PC-9 (cell line): ENCODE results near the gene DDIT4. TPM values are rescaled to one million over a fixed set of nuclear protein-coding genes. Genes with fewer than 3 reads are reported as not detected.

ENCODE experiments used
- BruUV-seq: library from RNA; stranded (reverse); fragments of 400-500 nt; replicated peaks from 2 replicates; lab custom pipeline; 2021; lab: Mats Ljungman, UMichigan
- CTCF ChIA-PET: fragments of 300-600 bp; sonication (Branson Sonifier 250); formaldehyde crosslinking; loops from one replicate; lab custom pipeline; 2022; ENCODE audit warnings: antibody characterized with exemption; lab: Charles Lee
- POLR2A ChIA-PET: fragments of 300-600 bp; sonication (Branson Sonifier 250); formaldehyde crosslinking; loops from one replicate; lab custom pipeline; 2022; ENCODE audit warnings: antibody characterized with exemption; ENCODE audit not compliant: unreplicated experiment; lab: Charles Lee
- DNase-seq, 2 experiments: peaks; one replicate each; pipeline versions ENCODE4 v3.0.0 to v3.0.0-alpha.2; 2015 to 2022; ENCODE audit warnings: mixed read lengths in 1 of 2
- H2AFZ ChIP-seq: fragments of 200-600 bp; sonication (generic); 2 replicates; pipeline ENCODE4 v1.8.1; 2017; ENCODE audit warnings: antibody characterized with exemption
- H3F3A ChIP-seq: fragments of 200-600 bp; sonication (generic); 2 replicates; pipeline ENCODE4 v1.8.1; 2017; ENCODE audit warnings: antibody characterized with exemption, mild to moderate bottlenecking, low read depth; ENCODE audit not compliant: insufficient read depth
- H3K27ac ChIP-seq: fragments of 200-600 bp; sonication (generic); 2 replicates; pipeline ENCODE4 v1.6.1; 2016; ENCODE audit warnings: mixed run types
- H3K27me3 ChIP-seq: fragments of 200-600 bp; sonication (generic); 2 replicates; pipeline ENCODE4 v1.6.1; 2016; ENCODE audit warnings: low read depth, mixed run types; ENCODE audit not compliant: insufficient read depth
- H3K36me3 ChIP-seq: fragments of 200-600 bp; sonication (generic); 2 replicates; pipeline ENCODE4 v1.6.1; 2016; ENCODE audit warnings: low read depth, mixed run types
- H3K4me1 ChIP-seq: fragments of 200-600 bp; sonication (generic); replicated peaks from 2 replicates; pipeline ENCODE4 v1.6.1; 2016; ENCODE audit warnings: mixed run types; ENCODE audit not compliant: insufficient read depth
- H3K4me2 ChIP-seq: fragments of 200-600 bp; sonication (generic); 2 replicates; pipeline ENCODE4 v1.6.1; 2017; ENCODE audit warnings: mixed run types
- H3K4me3 ChIP-seq: fragments of 200-600 bp; sonication (generic); 2 replicates; pipeline ENCODE4 v1.6.1; 2016; ENCODE audit warnings: mixed run types
- H3K79me2 ChIP-seq: fragments of 200-600 bp; sonication (generic); 2 replicates; pipeline ENCODE4 v1.6.1; 2017; ENCODE audit warnings: low read depth, mixed run types
- H3K9me2 ChIP-seq: fragments of 200-600 bp; sonication (generic); 2 replicates; pipeline ENCODE4 v1.8.1; 2017; ENCODE audit warnings: mild to moderate bottlenecking; ENCODE audit not compliant: insufficient read depth
- H3K9me3 ChIP-seq: fragments of 200-600 bp; sonication (generic); 2 replicates; pipeline ENCODE4 v1.8.1; 2016; ENCODE audit warnings: low read depth; ENCODE audit not compliant: insufficient read depth
- H4K20me1 ChIP-seq: fragments of 200-600 bp; sonication (generic); 2 replicates; pipeline ENCODE4 v1.8.1; 2017; ENCODE audit not compliant: insufficient read depth
- EZH2 ChIP-seq: fragments of 200-600 bp; sonication (generic); IDR thresholded peaks from 2 replicates; pipeline ENCODE4 v1.8.0; 2017; ENCODE audit warnings: antibody characterized with exemption, low read depth
- intact Hi-C: fragments of 100-400 bp; cut with micrococcal nuclease; formaldehyde crosslinking; loops from one replicate; pipeline ENCODE4 v1.10.0; 2022; ENCODE audit not compliant: unreplicated experiment
- total RNA-seq: library from RNA; stranded (reverse); gene quantifications from 2 replicates; pipeline ENCODE4 v1.2.3, GENCODE V29; 2021
- TF ChIP-seq, protein P1 (sequence below): fragments of 200-600 bp; sonication (generic); conservative IDR thresholded peaks from 2 replicates; pipeline ENCODE4 v1.6.1; 2017; ENCODE audit warnings: mixed run types, antibody characterized with exemption, mild to moderate bottlenecking, moderate library complexity

DDIT4 gene
- total RNA-seq, 1 experiment from 2014 or later, result 212 TPM

- ChIA-PET POLR2A (interaction anchor here (0.7 kb wide), 1 partner anchor 8 kb away, joined by 4 read pairs; no protein-coding TSS in a partner anchor), CTCF (no interaction called here)
- DNase-seq, result no peak
- intact Hi-C loops, result no loop called here
- TSS peak; percentile 28 for BruUV-seq
- Histone ChIP-seq H3K4me1 (peaks cover 66% of the 10 kb centered on the region), H3K4me2 (peak overlapping the region; percentile 94), H2AFZ (no peak overlapping the region), H3K27ac (peak overlapping the region; percentile 97), H4K20me1 (no peaks in the 10 kb centered on the region), H3K9me3 (no peaks in the 10 kb centered on the region), H3F3A (peaks cover 62% of the 10 kb centered on the region), H3K9me2 (no peaks in the 10 kb centered on the region), H3K27me3 (no peaks in the 10 kb centered on the region), H3K36me3 (no peaks in the 10 kb centered on the region), H3K79me2 (no peaks in the 10 kb centered on the region), H3K4me3 (no peak overlapping the region)
- TF ChIP-seq, protein P1, sequence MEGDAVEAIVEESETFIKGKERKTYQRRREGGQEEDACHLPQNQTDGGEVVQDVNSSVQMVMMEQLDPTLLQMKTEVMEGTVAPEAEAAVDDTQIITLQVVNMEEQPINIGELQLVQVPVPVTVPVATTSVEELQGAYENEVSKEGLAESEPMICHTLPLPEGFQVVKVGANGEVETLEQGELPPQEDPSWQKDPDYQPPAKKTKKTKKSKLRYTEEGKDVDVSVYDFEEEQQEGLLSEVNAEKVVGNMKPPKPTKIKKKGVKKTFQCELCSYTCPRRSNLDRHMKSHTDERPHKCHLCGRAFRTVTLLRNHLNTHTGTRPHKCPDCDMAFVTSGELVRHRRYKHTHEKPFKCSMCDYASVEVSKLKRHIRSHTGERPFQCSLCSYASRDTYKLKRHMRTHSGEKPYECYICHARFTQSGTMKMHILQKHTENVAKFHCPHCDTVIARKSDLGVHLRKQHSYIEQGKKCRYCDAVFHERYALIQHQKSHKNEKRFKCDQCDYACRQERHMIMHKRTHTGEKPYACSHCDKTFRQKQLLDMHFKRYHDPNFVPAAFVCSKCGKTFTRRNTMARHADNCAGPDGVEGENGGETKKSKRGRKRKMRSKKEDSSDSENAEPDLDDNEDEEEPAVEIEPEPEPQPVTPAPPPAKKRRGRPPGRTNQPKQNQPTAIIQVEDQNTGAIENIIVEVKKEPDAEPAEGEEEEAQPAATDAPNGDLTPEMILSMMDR, result no peak
- TF ChIP-seq EZH2, result no peak
Observed at GRCh38 chr10:72264536-72264935, 9.2 kb upstream of the DDIT4 start.

GRCh38 chr10:72265508-72265907 lies 8.2 kb upstream of the DDIT4 start:
- H3F3A ChIP-seq, result peaks cover 56% of the 10 kb centered on the region
- intact Hi-C loops, result no loop called here
- TF ChIP-seq, protein P1, result no peak
- no peak for TF ChIP-seq EZH2
- no peak overlapping the region for H2AFZ ChIP-seq
- no peaks in the 10 kb centered on the region for H4K20me1 ChIP-seq
- DNase-seq, result no peak
- ChIA-PET CTCF (interaction anchor here (0.6 kb wide), 1 partner anchor 22 kb away, joined by 3 read pairs; no protein-coding TSS in a partner anchor), POLR2A (no interaction called here)
- H3K9me2 ChIP-seq, result no peaks in the 10 kb centered on the region
- no peaks in the 10 kb centered on the region for H3K79me2 ChIP-seq
- no TSS peak for BruUV-seq
- no peaks in the 10 kb centered on the region for H3K27me3 ChIP-seq
- no peaks in the 10 kb centered on the region for H3K9me3 ChIP-seq
- no peak overlapping the region for H3K4me3 ChIP-seq
- H3K27ac ChIP-seq, result no peak overlapping the region; the same call in 1 of the 2 replicates
- H3K4me1 ChIP-seq, result peaks cover 62% of the 10 kb centered on the region
- H3K36me3 ChIP-seq, result no peaks in the 10 kb centered on the region
- H3K4me2 ChIP-seq, result no peak overlapping the region

- no peak for DNase-seq
- H3K27me3 ChIP-seq, result no peaks in the 10 kb centered on the region
- no peaks in the 10 kb centered on the region for H3K9me2 ChIP-seq
- no peaks in the 10 kb centered on the region for H4K20me1 ChIP-seq
- TF ChIP-seq EZH2, result no peak
- TF ChIP-seq, protein P1, result no peak
- CTCF ChIA-PET, result interaction anchor here (0.6 kb wide), 1 partner anchor 21 kb away, joined by 3 read pairs; no protein-coding TSS in a partner anchor
- H3K4me1 ChIP-seq, result peaks cover 64% of the 10 kb centered on the region
- POLR2A ChIA-PET, result interaction anchor here (0.6 kb wide), 1 partner anchor 47 kb away, joined by 3 read pairs; no protein-coding TSS in a partner anchor
- H3K4me2 ChIP-seq, result no peak overlapping the region
- BruUV-seq, result no TSS peak
- H3K4me3 ChIP-seq, result no peak overlapping the region
- H3K27ac ChIP-seq, result no peak overlapping the region
- H3K36me3 ChIP-seq, result no peaks in the 10 kb centered on the region
- H2AFZ ChIP-seq, result no peak overlapping the region
- intact Hi-C loops, result no loop called here
- H3K79me2 ChIP-seq, result no peaks in the 10 kb centered on the region
- H3F3A ChIP-seq, result peaks cover 58% of the 10 kb centered on the region
- H3K9me3 ChIP-seq, result no peaks in the 10 kb centered on the region
Observed at GRCh38 chr10:72265990-72266865, 7.5 kb upstream of the DDIT4 start.
